Heart left ventricle (tissue), 16 donors: ENCODE measurements around the gene COP1. TPM values are rescaled to one million over a fixed set of nuclear protein-coding genes. Genes with fewer than 3 reads are reported as not detected.

Experiments used
- ATAC-seq, 4 donors: fragments of 200-7000 bp; cut with Tn5 transposase; one replicate each; pipeline ENCODE4 v1.9.1; 2020 to 2022; ENCODE audit warnings: moderate library complexity in 4 of 4, mild to moderate bottlenecking in 3 of 4, moderate number of reproducible peaks in 1 of 4
- DNase-seq, 5 donors: peaks; one replicate each; pipeline ENCODE4 v3.0.0-alpha.2; 2020
- H3K27ac ChIP-seq, 12 donors: fragments of 200-600 bp; sonication (generic) in 4 of 12; one replicate each; pipeline versions ENCODE4 v1.5.0 to v1.8.0; 2016 to 2022; ENCODE audit warnings: mild to moderate bottlenecking in 2 of 12
- H3K27me3 ChIP-seq, 9 donors: fragments of 200-600 bp; sonication (generic) in 2 of 9; one replicate each; pipeline versions ENCODE4 v1.5.1 to v1.8.0; 2016 to 2022; ENCODE audit warnings: mild to moderate bottlenecking in 3 of 9
- H3K36me3 ChIP-seq, 9 donors: fragments of 200-600 bp; sonication (generic) in 2 of 9; one replicate each; pipeline versions ENCODE4 v1.5.0 to v1.8.0; 2018 to 2022; ENCODE audit warnings: mild to moderate bottlenecking in 2 of 9
- H3K4me1 ChIP-seq, 12 donors: fragments of 200-600 bp; sonication (generic) in 4 of 12; one replicate each; pipeline versions ENCODE4 v1.5.0 to v1.8.0; 2016 to 2022; ENCODE audit warnings: mild to moderate bottlenecking in 3 of 12
- H3K4me3 ChIP-seq, 12 donors: fragments of 200-600 bp; sonication (generic) in 4 of 12; one replicate each; pipeline versions ENCODE4 v1.5.0 to v1.8.0; 2017 to 2022; ENCODE audit warnings: mild to moderate bottlenecking in 9 of 12, moderate library complexity in 4 of 12
- H3K9me3 ChIP-seq, 12 donors: fragments of 200-600 bp; sonication (generic) in 4 of 12; one replicate each; pipeline versions ENCODE4 v1.5.0 to v1.8.0; 2016 to 2022; ENCODE audit warnings: mild to moderate bottlenecking in 1 of 12
- POLR2A ChIP-seq, 2 donors: fragments of 450-650 bp; IDR thresholded peaks; one replicate each; pipeline ENCODE4 v1.6.1; 2017; ENCODE audit warnings: antibody characterized with exemption in 2 of 2, mild to moderate bottlenecking in 2 of 2, moderate library complexity in 2 of 2
- WGBS, 4 donors: extraction: QIAGEN DNeasy Blood & Tissue Kit in 2 of 4; methylation state at CpG; one replicate each; pipeline versions ENCODE4 v1.1.5 to v1.1.7; 2013 to 2018; 5-methylcytosine and 5-hydroxymethylcytosine counted together
- intact Hi-C, 10 donors: fragments of 100-400 bp; cut with DNase I; formaldehyde crosslinking; loops; one replicate each; pipeline versions ENCODE4 v1.11.1 to v1.14.2; 2022
- polyA plus RNA-seq, 2 donors: library from polyadenylated mRNA; stranded (reverse); fragments of 200-250 nt; gene quantifications; one replicate each; pipeline ENCODE4 v1.2.3, GENCODE V29; 2013
- total RNA-seq, 9 donors: library from RNA; depleted of rRNA in 2 of 9; stranded (reverse); fragments of >200 nt in 2 of 9; fragmentation: NEBNext Ultra II Directional in 3 of 9; extraction: Animal tissue kit (Norgen Biotek cat#: 25700) in 3 of 9; gene quantifications; one replicate each; pipeline versions ENCODE4 v1.1.0 to v1.2.4, GENCODE V29; 2016 to 2023
- TF ChIP-seq, protein P1 (sequence below), 12 donors: fragments of 200-600 bp; sonication (generic) in 4 of 12; IDR thresholded peaks; one replicate each; pipeline versions ENCODE4 v1.5.0 to v1.8.0; 2018 to 2022; ENCODE audit warnings: antibody characterized with exemption in 12 of 12, mild to moderate bottlenecking in 5 of 12
- donor health status: ischemic (EF 13 %, LVEDD 7.1; RV severe dilation, severe dysfunction).
- donor health status: healthy with polysubstance abuse.
- donor health status: DM: no; HTN: yes; CAD: no.
- donor health status: DM: no; HTN: no; CAD: no.
- donor health status: ischemic (EF 25% LVEDD 6.9; RV normal size, moderate dysfunction).
- donor health status: ischemic (EF 25% LVEDD 5.7; RV mildly dilated, moderate dysfunction).
- donor health status: healthy.
- donor health status: DM: yes; HTN: yes; CAD: no.
- donor health status: ischemic (EF 35%, LVEDD 5.7; RV mildly dilated, moderate dysfunction).
- donor health status: nonischemic (EF 11% LVEDD 7.7; RV severe dilation, severe dysfunction).
- donor health status: DM: yes; HTN: yes; CAD: no.
- donor health status: PGD.
- donor health status: ischemic (EF 29% LVEDD 5.4; RV normal size, mild dysfunction).
- donor health status: nonischemic (EF 23%, LVEDD 6.1; RV moderate dilation, normal function).

Gene COP1
- total and polyA plus RNA-seq, 11 donors: 19.9 to 31.7 (median 23.1) TPM

DNA sequence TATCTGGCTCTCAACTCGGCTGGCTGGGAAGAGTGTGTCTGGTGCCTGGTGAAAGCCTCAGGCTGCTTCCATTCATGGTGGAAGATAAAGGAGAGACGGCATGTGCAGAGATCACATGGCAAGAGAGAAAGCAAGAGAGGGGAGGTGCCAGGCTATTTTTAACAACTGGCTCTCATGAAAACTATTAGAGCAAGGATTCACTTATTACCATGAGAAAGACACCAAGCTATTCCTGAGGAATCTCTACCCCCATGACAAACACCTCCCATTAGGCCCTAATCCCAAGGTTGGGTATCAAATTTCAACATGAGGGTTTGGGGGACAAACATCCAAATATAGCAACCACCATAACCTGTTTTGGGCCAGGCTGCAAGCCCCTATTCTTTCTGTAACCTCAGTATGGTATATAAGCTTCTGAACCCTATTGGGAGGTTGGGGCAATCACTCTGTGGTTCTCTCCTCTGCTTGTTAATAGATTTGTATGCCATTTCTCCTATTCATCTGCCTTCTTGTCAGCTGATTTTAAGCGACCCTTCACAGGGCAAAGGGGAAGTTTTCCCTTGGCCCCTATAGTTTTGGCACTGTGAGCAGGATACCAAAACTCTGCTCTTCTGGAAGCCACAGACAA, 284.7 kb downstream of the COP1 start:
- WGBS, 4 donors: 48 to 72% (median 56%) methylated on average over 3 of the region's 3 CpGs
- Histone ChIP-seq H3K27me3 (no peaks in the 10 kb centered on the region), H3K9me3 (peaks cover 0 to 7% (median 0%) of the 10 kb centered on the region in 12 donors), H3K36me3 (peaks cover 0 to 4% (median 0%) of the 10 kb centered on the region in 9 donors), H3K4me1 (peaks cover 0 to 3% (median 0%) of the 10 kb centered on the region in 12 donors), H3K4me3 (no peak overlapping the region), H3K27ac (no peak overlapping the region)
- intact Hi-C loops: no loop called here
- ATAC-seq (no peak), DNase-seq (no peak)
- no peak for TF ChIP-seq POLR2A (IDR thresholded peaks at IDR 0.05)
- TF ChIP-seq, protein P1, sequence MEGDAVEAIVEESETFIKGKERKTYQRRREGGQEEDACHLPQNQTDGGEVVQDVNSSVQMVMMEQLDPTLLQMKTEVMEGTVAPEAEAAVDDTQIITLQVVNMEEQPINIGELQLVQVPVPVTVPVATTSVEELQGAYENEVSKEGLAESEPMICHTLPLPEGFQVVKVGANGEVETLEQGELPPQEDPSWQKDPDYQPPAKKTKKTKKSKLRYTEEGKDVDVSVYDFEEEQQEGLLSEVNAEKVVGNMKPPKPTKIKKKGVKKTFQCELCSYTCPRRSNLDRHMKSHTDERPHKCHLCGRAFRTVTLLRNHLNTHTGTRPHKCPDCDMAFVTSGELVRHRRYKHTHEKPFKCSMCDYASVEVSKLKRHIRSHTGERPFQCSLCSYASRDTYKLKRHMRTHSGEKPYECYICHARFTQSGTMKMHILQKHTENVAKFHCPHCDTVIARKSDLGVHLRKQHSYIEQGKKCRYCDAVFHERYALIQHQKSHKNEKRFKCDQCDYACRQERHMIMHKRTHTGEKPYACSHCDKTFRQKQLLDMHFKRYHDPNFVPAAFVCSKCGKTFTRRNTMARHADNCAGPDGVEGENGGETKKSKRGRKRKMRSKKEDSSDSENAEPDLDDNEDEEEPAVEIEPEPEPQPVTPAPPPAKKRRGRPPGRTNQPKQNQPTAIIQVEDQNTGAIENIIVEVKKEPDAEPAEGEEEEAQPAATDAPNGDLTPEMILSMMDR (IDR thresholded peaks at IDR 0.05): no peak

DNA sequence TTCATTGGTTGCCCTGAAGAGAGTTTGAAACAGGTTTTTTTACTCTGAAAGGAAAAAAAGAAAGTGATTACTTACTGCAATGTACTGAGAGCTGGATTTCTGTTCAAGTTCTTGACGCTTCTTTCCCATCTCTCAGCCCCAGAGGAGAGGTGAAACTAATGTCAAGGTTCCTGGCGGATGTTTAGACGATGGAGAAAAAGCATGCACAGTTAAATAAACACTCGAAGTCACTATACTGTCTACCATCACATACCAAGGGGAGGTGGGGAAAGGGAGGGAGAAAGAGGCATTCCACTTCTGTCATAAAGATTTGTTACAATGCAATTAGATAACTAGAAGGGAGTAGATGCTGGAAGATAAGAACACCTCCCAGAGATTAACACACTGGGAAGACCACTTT, 286.7 kb downstream of the COP1 start:
- Histone ChIP-seq H3K4me3 (no peak overlapping the region), H3K9me3 (no peaks in the 10 kb centered on the region), H3K36me3 (no peaks in the 10 kb centered on the region), H3K27ac (no peak overlapping the region), H3K4me1 (peaks cover 0 to 3% (median 0%) of the 10 kb centered on the region in 12 donors), H3K27me3 (no peaks in the 10 kb centered on the region)
- ATAC-seq (no peak), DNase-seq (no peak)
- 67 to 78% (median 75%) methylated on average over 4 of the region's 4 CpGs for WGBS, 4 donors
- intact Hi-C loops: no loop called here
- TF ChIP-seq, protein P1 (IDR thresholded peaks at IDR 0.05): no peak

DNA sequence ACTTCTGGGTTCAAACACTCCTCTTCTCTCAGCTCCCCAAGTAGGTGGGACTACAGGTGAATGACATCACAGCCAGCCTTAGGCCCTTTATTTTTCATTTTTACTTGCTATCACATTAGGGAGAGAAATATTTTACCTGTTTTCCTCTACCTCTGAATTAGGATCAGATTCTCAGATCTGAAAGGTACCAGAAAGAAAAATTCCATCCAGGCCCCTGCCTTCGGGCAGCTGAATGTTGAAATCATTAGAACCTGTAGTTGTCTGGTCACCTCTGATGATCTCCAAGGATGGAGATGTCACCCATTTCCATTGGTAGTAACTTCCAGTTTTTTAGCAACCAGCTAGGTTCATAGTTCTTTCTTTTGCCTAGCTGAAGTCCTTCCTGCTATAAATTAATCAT, 288.1 kb downstream of the COP1 start:
- Histone ChIP-seq H3K9me3 (peaks cover 0 to 1% (median 0%) of the 10 kb centered on the region in 12 donors), H3K4me3 (no peak overlapping the region), H3K27me3 (no peaks in the 10 kb centered on the region), H3K36me3 (no peaks in the 10 kb centered on the region), H3K4me1 (peaks cover 0 to 3% (median 0%) of the 10 kb centered on the region in 12 donors), H3K27ac (no peak overlapping the region)
- DNase-seq (no peak), ATAC-seq (no peak)
- WGBS, 4 donors: 92 to 100% (median 97%) methylated on average over 1 of the region's 1 CpG
- intact Hi-C loops: no loop called here
- TF ChIP-seq POLR2A (IDR thresholded peaks at IDR 0.05): no peak

DNA sequence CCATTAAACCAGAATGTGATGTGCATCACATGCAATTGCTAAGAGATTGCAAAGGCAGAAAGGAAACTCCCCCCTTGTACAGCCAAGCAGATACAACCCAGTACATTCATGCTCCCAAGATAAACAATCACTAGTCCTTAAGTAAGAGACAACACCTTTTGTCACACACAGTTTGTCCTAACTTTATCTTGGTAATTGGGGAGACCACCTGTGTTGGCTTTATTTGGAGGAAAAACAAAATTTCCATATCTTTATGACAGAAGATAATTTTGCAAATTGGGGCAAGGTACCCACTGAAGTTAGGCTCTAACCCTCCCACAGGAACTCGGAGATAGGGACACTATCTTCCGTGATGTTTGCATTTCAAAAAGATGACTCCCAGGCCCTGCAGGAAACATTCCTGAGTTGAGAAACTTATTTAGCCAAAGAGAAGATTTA, 288.7 kb downstream of the COP1 start:
- no peak for ATAC-seq
- 76 to 88% (median 78%) methylated on average over 2 of the region's 2 CpGs for WGBS, 4 donors

More for the DNA sequence above, 288.7 kb downstream of the COP1 start:
- Histone ChIP-seq H3K36me3 (no peaks in the 10 kb centered on the region), H3K27me3 (no peaks in the 10 kb centered on the region), H3K4me1 (peaks cover 0 to 3% (median 0%) of the 10 kb centered on the region in 12 donors), H3K27ac (no peak overlapping the region), H3K4me3 (no peak overlapping the region), H3K9me3 (peaks cover 0 to 7% (median 0%) of the 10 kb centered on the region in 12 donors)
- TF ChIP-seq POLR2A (IDR thresholded peaks at IDR 0.05): no peak
- TF ChIP-seq, protein P1 (IDR thresholded peaks at IDR 0.05): no peak
- intact Hi-C loops: no loop called here
- DNase-seq: no peak
